Lung (tissue), 16 donors: ENCODE data around the gene ZFP69. TPM values are rescaled to one million over a fixed set of nuclear protein-coding genes. Genes with fewer than 3 reads are reported as not detected.
A peak's percentile ranks its signal among the peaks of the same experiment; 100 is the strongest.

ENCODE experiments used
- ATAC-seq: fragments of 200-7000 bp; cut with Tn5 transposase; one replicate; pipeline ENCODE4 v1.9.1; 2020; ENCODE audit warnings: moderate number of reproducible peaks; ENCODE audit not compliant: insufficient read depth, low FRiP score
- DNase-seq, 3 donors: peaks; one replicate each; pipeline ENCODE4 v3.0.0-alpha.2; 2013 to 2017
- H3K27ac ChIP-seq, 2 donors: one replicate each; pipeline ENCODE4 v1.5.1; 2013; ENCODE audit warnings: mild to moderate bottlenecking in 2 of 2, moderate library complexity in 2 of 2, control low read depth in 1 of 2, inconsistent platforms in 1 of 2, low read depth in 1 of 2, low read length in 1 of 2
- H3K27me3 ChIP-seq, 3 donors: one replicate each; pipeline ENCODE4 v1.5.1; 2013; ENCODE audit warnings: low read length in 2 of 3; ENCODE audit not compliant: control insufficient read depth in 3 of 3, insufficient read depth in 3 of 3
- H3K36me3 ChIP-seq, 4 donors: one replicate each; pipeline ENCODE4 v1.5.1; 2013; ENCODE audit warnings: low read length in 4 of 4, mild to moderate bottlenecking in 1 of 4, moderate library complexity in 1 of 4; ENCODE audit not compliant: control insufficient read depth in 4 of 4, insufficient read depth in 4 of 4
- H3K4me1 ChIP-seq, 5 donors: one replicate each; pipeline ENCODE4 v1.5.1; 2013; ENCODE audit warnings: low read length in 5 of 5, mild to moderate bottlenecking in 2 of 5, moderate library complexity in 1 of 5; ENCODE audit not compliant: control insufficient read depth in 5 of 5, insufficient read depth in 5 of 5
- H3K4me3 ChIP-seq: one replicate; pipeline ENCODE4 v1.5.1; 2013; ENCODE audit warnings: mild to moderate bottlenecking, control low read depth, moderate library complexity
- H3K9ac ChIP-seq, 2 donors: one replicate each; pipeline ENCODE4 v1.5.1; 2013; ENCODE audit warnings: low read length in 2 of 2, control low read depth in 1 of 2; ENCODE audit not compliant: insufficient read depth in 1 of 2
- H3K9me3 ChIP-seq, 4 donors: one replicate each; pipeline ENCODE4 v1.5.1; 2013; ENCODE audit warnings: low read length in 3 of 4, mild to moderate bottlenecking in 1 of 4, moderate library complexity in 1 of 4; ENCODE audit not compliant: control insufficient read depth in 4 of 4, insufficient read depth in 3 of 4
- WGBS, 2 donors: extraction: QIAGEN DNeasy Blood & Tissue Kit; methylation state at CpG; one replicate each; pipeline ENCODE4 v1.1.7; 2013; 5-methylcytosine and 5-hydroxymethylcytosine counted together
- long read RNA-seq, 5 donors: transcript quantifications; one replicate each; lab custom pipeline, GENCODE V29; 2026
- polyA plus RNA-seq, 2 donors: library from polyadenylated mRNA; stranded (reverse); fragments of 200-250 nt; gene quantifications; one replicate each; pipeline ENCODE4 v1.2.1, GENCODE V29; 2013
- total RNA-seq, 2 donors: library from RNA; depleted of rRNA in 1 of 2; stranded (reverse); fragments of >200 nt in 1 of 2; gene quantifications; one replicate each; pipeline ENCODE4 v1.2.1, GENCODE V29; 2014 to 2021
- TF ChIP-seq, protein P1 (sequence below): IDR thresholded peaks from 2 replicates; pipeline ENCODE4 v1.5.1; 2012; ENCODE audit warnings: mild to moderate bottlenecking; ENCODE audit errors: control extremely low read depth, extremely low read depth
- donor health status: control.
- donor health status: control.
- donor health status: Bipolar disorder and iron deficiency.
- donor health status: healthy.
- donor health status: DM: yes; HTN: yes; CAD: no.

ZFP69 gene
- 1 to 10 TPM; 3.4 to 4.2 TPM for total RNA-seq
- polyA plus RNA-seq = 1 to 10 TPM; 1.7 to 4.2 TPM
- long read RNA-seq, donor 1, partial matches to known transcripts = 0 of 1 reads
- long read RNA-seq, donor 1, other reads (novel, unspliced or antisense) = 0 of 1 reads
- long read RNA-seq, donor 2 = 0 reads
- long read RNA-seq, donor 3 = 0 reads
- long read RNA-seq, donor 4 = 0 reads
- long read RNA-seq, donor 5, partial matches to known transcripts = 0 of 2 reads
- long read RNA-seq, donor 5, other reads (novel, unspliced or antisense) = 0 of 2 reads

DNA sequence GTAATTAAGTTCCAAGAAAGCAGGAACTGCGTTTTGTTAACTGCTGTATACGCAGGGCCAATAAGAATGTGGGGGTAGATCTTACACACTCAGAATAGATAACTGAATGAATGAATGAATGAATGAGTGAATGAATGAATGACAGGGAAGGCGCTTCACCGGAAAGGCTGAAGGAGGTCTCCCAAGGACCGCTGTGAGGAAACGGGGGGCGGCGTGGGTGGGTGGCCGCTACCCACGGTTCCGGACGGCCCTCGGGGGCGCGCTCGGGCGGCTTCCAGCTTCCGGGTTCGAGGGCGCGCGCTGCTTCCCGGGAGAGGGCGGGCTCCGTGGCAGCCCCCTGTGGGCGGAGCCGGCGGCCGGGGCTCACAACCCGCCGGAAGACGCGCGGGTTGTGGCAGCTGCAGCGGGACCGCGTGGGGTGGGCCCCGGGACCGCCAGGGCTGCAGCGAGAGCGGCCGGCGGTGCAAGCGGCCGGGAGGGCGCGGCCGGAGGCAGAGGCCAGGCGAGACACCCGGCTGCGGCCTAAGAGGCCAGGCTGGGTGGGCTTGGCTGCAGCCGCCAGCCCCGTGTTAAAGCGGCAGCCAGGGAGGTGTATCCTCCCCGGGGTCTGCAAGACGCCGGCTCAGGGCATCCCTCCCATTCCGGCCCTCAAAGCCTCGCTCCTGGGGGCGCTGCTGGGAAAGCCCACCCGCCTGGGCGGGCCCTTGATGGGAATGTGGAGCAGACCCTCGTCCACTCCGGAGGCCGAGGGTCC lies at the start of gene ZFP69:
ZFP69 (plus strand) TSS at position 367 of the 754 bp plus-strand sequence. CDS start 2,072 bp downstream, outside the sequence.
- Histone ChIP-seq H3K27ac (peak within 1 kb of the TSS; percentile 30 to 37), H3K36me3 (peaks cover 0 to 9% (median 5%) of the 10 kb centered on the region in 4 donors), H3K9me3 (peaks cover 0 to 20% (median 4%) of the 10 kb centered on the region in 4 donors), H3K27me3 (no peaks in the 10 kb centered on the region), H3K9ac (peak within 1 kb of the TSS; percentile 64 to 69), H3K4me1 (peaks cover 0 to 12% (median 0%) of the 10 kb centered on the region in 5 donors), H3K4me3 (peak within 1 kb of the TSS; percentile 93)
- WGBS, 2 donors = 0 to 1% methylated on average over 53 to 65 of the region's 65 CpGs
- DNase-seq (peak; percentile 82 to 88 (median 85)), ATAC-seq (peak; percentile 93)
- TF ChIP-seq, protein P1, sequence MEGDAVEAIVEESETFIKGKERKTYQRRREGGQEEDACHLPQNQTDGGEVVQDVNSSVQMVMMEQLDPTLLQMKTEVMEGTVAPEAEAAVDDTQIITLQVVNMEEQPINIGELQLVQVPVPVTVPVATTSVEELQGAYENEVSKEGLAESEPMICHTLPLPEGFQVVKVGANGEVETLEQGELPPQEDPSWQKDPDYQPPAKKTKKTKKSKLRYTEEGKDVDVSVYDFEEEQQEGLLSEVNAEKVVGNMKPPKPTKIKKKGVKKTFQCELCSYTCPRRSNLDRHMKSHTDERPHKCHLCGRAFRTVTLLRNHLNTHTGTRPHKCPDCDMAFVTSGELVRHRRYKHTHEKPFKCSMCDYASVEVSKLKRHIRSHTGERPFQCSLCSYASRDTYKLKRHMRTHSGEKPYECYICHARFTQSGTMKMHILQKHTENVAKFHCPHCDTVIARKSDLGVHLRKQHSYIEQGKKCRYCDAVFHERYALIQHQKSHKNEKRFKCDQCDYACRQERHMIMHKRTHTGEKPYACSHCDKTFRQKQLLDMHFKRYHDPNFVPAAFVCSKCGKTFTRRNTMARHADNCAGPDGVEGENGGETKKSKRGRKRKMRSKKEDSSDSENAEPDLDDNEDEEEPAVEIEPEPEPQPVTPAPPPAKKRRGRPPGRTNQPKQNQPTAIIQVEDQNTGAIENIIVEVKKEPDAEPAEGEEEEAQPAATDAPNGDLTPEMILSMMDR = no peak

DNA sequence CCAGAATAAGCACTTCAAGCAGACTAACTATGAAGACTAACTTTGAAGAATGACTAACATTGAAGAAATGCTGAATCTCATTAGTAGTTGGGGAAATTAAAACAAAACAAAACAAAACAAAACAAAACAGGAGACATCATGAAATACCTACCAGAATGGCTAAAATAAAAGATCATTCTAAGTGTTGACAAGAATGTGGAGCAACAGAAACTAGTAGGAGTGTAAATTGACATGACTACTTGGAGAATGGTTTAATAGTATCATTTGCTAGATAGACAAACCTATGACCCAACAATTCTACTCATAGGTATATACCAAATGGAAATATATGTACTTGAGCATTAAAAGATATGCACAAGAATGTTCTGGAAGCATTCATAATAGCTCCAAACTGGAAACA lies 45.7 kb upstream of the ZFP69 start:
- Histone ChIP-seq H3K9ac (no peak overlapping the region), H3K4me3 (no peak overlapping the region), H3K9me3 (no peaks in the 10 kb centered on the region), H3K4me1 (peaks cover 0 to 2% (median 0%) of the 10 kb centered on the region in 5 donors), H3K27me3 (no peaks in the 10 kb centered on the region), H3K27ac (no peak overlapping the region), H3K36me3 (no peaks in the 10 kb centered on the region)
- DNase-seq = no peak
- TF ChIP-seq, protein P1 = no peak
- ATAC-seq = no peak

DNA sequence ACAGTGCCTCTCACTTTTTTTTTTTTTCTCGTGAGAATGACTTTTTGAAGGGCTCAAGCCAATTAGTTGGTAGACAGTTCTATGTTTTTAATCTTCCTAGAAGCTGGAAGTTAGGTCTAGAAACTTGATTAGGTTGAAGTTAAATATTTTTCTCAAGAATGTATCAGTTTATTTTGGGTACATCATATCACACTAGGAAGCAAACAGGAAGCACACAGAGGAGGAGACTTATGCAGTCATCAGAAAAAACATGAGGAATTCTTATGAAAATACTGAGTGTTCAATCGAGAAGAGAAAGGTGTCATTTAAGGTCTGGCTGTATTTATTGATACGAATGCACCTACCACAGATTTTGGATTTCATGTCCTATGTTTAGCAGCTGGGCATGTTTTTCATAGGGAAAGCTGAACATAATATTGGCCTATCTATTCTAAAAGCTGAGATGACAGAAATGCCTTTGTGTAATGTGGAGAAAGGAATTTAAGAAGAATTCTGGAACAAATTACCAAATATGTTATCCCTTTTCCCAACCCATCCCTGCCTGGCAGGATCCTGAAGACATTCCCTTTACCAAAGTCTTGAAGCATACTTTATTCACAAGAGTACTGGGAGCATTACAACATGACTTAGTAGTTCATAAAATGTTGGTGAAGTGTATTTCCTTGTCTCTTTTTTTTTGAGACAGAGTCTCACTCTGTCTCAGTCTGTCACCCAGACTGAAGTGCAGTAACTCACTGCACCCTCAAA lies 44.3 kb upstream of the ZFP69 start:
- H3K36me3 ChIP-seq = no peaks in the 10 kb centered on the region
- ATAC-seq = no peak
- no peak overlapping the region for H3K27ac ChIP-seq
- no peak for DNase-seq
- no peaks in the 10 kb centered on the region for H3K9me3 ChIP-seq
- 68 to 76% methylated on average over 3 of the region's 3 CpGs for WGBS, 2 donors
- H3K9ac ChIP-seq = no peak overlapping the region
- TF ChIP-seq, protein P1 = no peak
- H3K4me3 ChIP-seq = no peak overlapping the region
- H3K4me1 ChIP-seq = peaks cover 0 to 2% (median 0%) of the 10 kb centered on the region in 5 donors
- no peaks in the 10 kb centered on the region for H3K27me3 ChIP-seq
